Gastrocnemius medialis (tissue), 4 donors: ENCODE measurements around the gene MYO16. TPM values are rescaled to one million over a fixed set of nuclear protein-coding genes. Genes with fewer than 3 reads are reported as not detected.

Experiments
- ATAC-seq, 2 donors: fragments of 150-250 bp; one replicate each; pipeline ENCODE4 v1.9.1; 2016
- DNase-seq, 2 donors: peaks; one replicate each; pipeline ENCODE4 v3.0.0-alpha.2; 2019
- H3K27ac ChIP-seq, 4 donors: fragments of 200-600 bp; sonication (generic); 1 replicate in 1 of 4; 2 replicates in 3 of 4; pipeline ENCODE4 v1.5.1; 2016 to 2018; ENCODE audit warnings: mild to moderate bottlenecking in 2 of 4, moderate library complexity in 1 of 4
- H3K27me3 ChIP-seq, 3 donors: fragments of 200-600 bp; sonication (generic) in 2 of 3; 1 replicate in 1 of 3; 2 replicates in 2 of 3; pipeline versions ENCODE4 v1.5.1 to v1.6.0; 2016 to 2019; ENCODE audit warnings: mild to moderate bottlenecking in 1 of 3, moderate library complexity in 1 of 3
- H3K36me3 ChIP-seq, 2 donors: fragments of 200-600 bp; sonication (generic) in 1 of 2; one replicate each; pipeline ENCODE4 v1.5.1; 2017 to 2018
- H3K4me1 ChIP-seq, 2 donors: fragments of 200-600 bp; sonication (generic) in 1 of 2; one replicate each; pipeline ENCODE4 v1.5.1; 2016 to 2017; ENCODE audit warnings: mild to moderate bottlenecking in 2 of 2
- H3K4me3 ChIP-seq, 4 donors: fragments of 200-600 bp; sonication (generic) in 3 of 4; 1 replicate in 1 of 4; 2 replicates in 3 of 4; pipeline ENCODE4 v1.5.1; 2016 to 2019; ENCODE audit warnings: mild to moderate bottlenecking in 2 of 4
- H3K9me3 ChIP-seq, 3 donors: fragments of 200-600 bp; sonication (generic) in 2 of 3; 1 replicate in 1 of 3; 2 replicates in 2 of 3; pipeline ENCODE4 v1.5.1; 2016 to 2019
- CTCF ChIP-seq, 5 experiments: fragments of 450-650 bp in 3 of 5; fragments of 200-600 bp in 2 of 5; sonication (generic) in 2 of 5; IDR thresholded peaks in 4 of 5; conservative IDR thresholded peaks in 1 of 5; 1 replicate in 4 of 5; 2 replicates in 1 of 5; pipeline ENCODE4 v1.5.1; 2016 to 2019; ENCODE audit warnings: antibody characterized with exemption in 5 of 5, mild to moderate bottlenecking in 3 of 5, moderate library complexity in 3 of 5
- POLR2A ChIP-seq, 2 donors: fragments of 450-650 bp; IDR thresholded peaks; one replicate each; pipeline ENCODE4 v1.6.1; 2017; ENCODE audit warnings: antibody characterized with exemption in 2 of 2, mild to moderate bottlenecking in 2 of 2, moderate library complexity in 2 of 2
- in situ Hi-C, 4 donors: fragments of 200-750 bp; cut with MboI; loops; one replicate each; pipeline versions ENCODE4 v1.15.0 to v1.8.0; 2017; ENCODE audit warnings: low sequenced_read_pairs in 4 of 4
- intact Hi-C: fragments of 100-400 bp; cut with DNase I; formaldehyde crosslinking; loops from one replicate; pipeline ENCODE4 v1.15.1; 2023; ENCODE audit warnings: low total_unique reads
- total RNA-seq, 4 donors: library from RNA; depleted of rRNA; stranded (reverse); fragments of >200 nt; gene quantifications; one replicate each; pipeline versions ENCODE4 v1.1.0 to v1.2.3, GENCODE V29; 2016

Gene MYO16
- total RNA-seq, 4 donors from 2014 or later: 0.02 TPM; not detected in 3

- Histone ChIP-seq H3K27me3 (no peaks in the 10 kb centered on the region), H3K27ac (no peak overlapping the region), H3K4me1 (no peaks in the 10 kb centered on the region), H3K4me3 (no peak overlapping the region), H3K36me3 (no peaks in the 10 kb centered on the region), H3K9me3 (no peaks in the 10 kb centered on the region)
- no peak for ATAC-seq
- DNase-seq: no peak
- TF ChIP-seq POLR2A (IDR thresholded peaks at IDR 0.05): no peak
- no peak for TF ChIP-seq CTCF (IDR thresholded peaks at IDR 0.05 in 4 of 5, conservative IDR thresholded peaks at IDR 0.05 in 1 of 5)
- intact Hi-C loops: no loop called here
- in situ Hi-C loops: no loop called here
Measured at GRCh38 chr13:108993346-108993745, 363.9 kb downstream of the MYO16 start.

- H3K27ac ChIP-seq: no peak overlapping the region
- intact Hi-C loops: no loop called here
- no peaks in the 10 kb centered on the region for H3K27me3 ChIP-seq
- no peak for ATAC-seq
- H3K4me3 ChIP-seq: no peak overlapping the region
- no peaks in the 10 kb centered on the region for H3K9me3 ChIP-seq
- DNase-seq: no peak
- TF ChIP-seq POLR2A (IDR thresholded peaks at IDR 0.05) (no peak), CTCF (IDR thresholded peaks at IDR 0.05 in 4 of 5, conservative IDR thresholded peaks at IDR 0.05 in 1 of 5) (no peak)
- in situ Hi-C loops: no loop called here
- H3K36me3 ChIP-seq: no peaks in the 10 kb centered on the region
- H3K4me1 ChIP-seq: no peaks in the 10 kb centered on the region
Measured at GRCh38 chr13:108996430-108996829, 367.0 kb downstream of the MYO16 start.

GRCh38 chr13:109000207-109000606, 370.8 kb downstream of the MYO16 start:
- intact Hi-C loops: no loop called here
- TF ChIP-seq CTCF (IDR thresholded peaks at IDR 0.05 in 4 of 5, conservative IDR thresholded peaks at IDR 0.05 in 1 of 5) (no peak), POLR2A (IDR thresholded peaks at IDR 0.05) (no peak)
- in situ Hi-C loops: no loop called here

GRCh38 chr13:109002934-109003333, 373.5 kb downstream of the MYO16 start:
- in situ Hi-C loops: no loop called here
- Histone ChIP-seq H3K27me3 (no peaks in the 10 kb centered on the region), H3K4me1 (no peaks in the 10 kb centered on the region), H3K36me3 (no peaks in the 10 kb centered on the region), H3K4me3 (no peak overlapping the region), H3K27ac (no peak overlapping the region), H3K9me3 (no peaks in the 10 kb centered on the region)
- DNase-seq (no peak), ATAC-seq (no peak)
- no peak for TF ChIP-seq POLR2A (IDR thresholded peaks at IDR 0.05)
- intact Hi-C loops: no loop called here

More at GRCh38 chr13:109000207-109000606, 370.8 kb downstream of the MYO16 start:
- no peaks in the 10 kb centered on the region for H3K9me3 ChIP-seq
- H3K36me3 ChIP-seq: no peaks in the 10 kb centered on the region
- H3K27ac ChIP-seq: no peak overlapping the region
- no peaks in the 10 kb centered on the region for H3K4me1 ChIP-seq
- DNase-seq: no peak
- no peak for ATAC-seq
- no peaks in the 10 kb centered on the region for H3K27me3 ChIP-seq
- no peak overlapping the region for H3K4me3 ChIP-seq

- Histone ChIP-seq H3K27me3 (no peaks in the 10 kb centered on the region), H3K27ac (no peak overlapping the region), H3K9me3 (no peaks in the 10 kb centered on the region), H3K4me3 (no peak overlapping the region), H3K36me3 (no peaks in the 10 kb centered on the region), H3K4me1 (no peaks in the 10 kb centered on the region)
- in situ Hi-C loops (no loop called here), intact Hi-C loops (no loop called here)
- no peak for ATAC-seq
- no peak for DNase-seq
- TF ChIP-seq CTCF (IDR thresholded peaks at IDR 0.05 in 4 of 5, conservative IDR thresholded peaks at IDR 0.05 in 1 of 5) (no peak), POLR2A (IDR thresholded peaks at IDR 0.05) (no peak)
Measured at GRCh38 chr13:109007946-109008345, 378.5 kb downstream of the MYO16 start.
